Muscle layer of colon (tissue), 2 donors: Measurements from ENCODE around the gene ZNF280D.

Experiments used
- H3K27ac ChIP-seq: one replicate; pipeline ENCODE4 v1.7.0; 2013; ENCODE audit warnings: low read depth, mild to moderate bottlenecking, low read length, moderate library complexity
- H3K27me3 ChIP-seq, 2 donors: one replicate each; pipeline ENCODE4 v1.7.0; 2013; ENCODE audit warnings: low read length in 2 of 2, mild to moderate bottlenecking in 2 of 2; ENCODE audit not compliant: insufficient read depth in 2 of 2, control insufficient read depth in 1 of 2
- H3K36me3 ChIP-seq: one replicate; pipeline ENCODE4 v1.7.0; 2013; ENCODE audit warnings: mild to moderate bottlenecking, low read length; ENCODE audit not compliant: insufficient read depth
- H3K4me1 ChIP-seq: one replicate; pipeline ENCODE4 v1.7.0; 2013; ENCODE audit warnings: mild to moderate bottlenecking, low read length; ENCODE audit not compliant: insufficient read depth
- H3K4me3 ChIP-seq, 2 donors: one replicate each; pipeline ENCODE4 v1.7.0; 2013; ENCODE audit warnings: low read length in 2 of 2, low read depth in 1 of 2, mild to moderate bottlenecking in 1 of 2, moderate library complexity in 1 of 2
- H3K9ac ChIP-seq: one replicate; pipeline ENCODE4 v1.7.0; 2013; ENCODE audit warnings: low read length
- H3K9me3 ChIP-seq: one replicate; pipeline ENCODE4 v1.7.0; 2013; ENCODE audit warnings: mild to moderate bottlenecking, low read length
- donor health status: abdominal sarcoma.
- donor health status: Adenocarcinoma of cecum.

The ZNF280D gene

DNA sequence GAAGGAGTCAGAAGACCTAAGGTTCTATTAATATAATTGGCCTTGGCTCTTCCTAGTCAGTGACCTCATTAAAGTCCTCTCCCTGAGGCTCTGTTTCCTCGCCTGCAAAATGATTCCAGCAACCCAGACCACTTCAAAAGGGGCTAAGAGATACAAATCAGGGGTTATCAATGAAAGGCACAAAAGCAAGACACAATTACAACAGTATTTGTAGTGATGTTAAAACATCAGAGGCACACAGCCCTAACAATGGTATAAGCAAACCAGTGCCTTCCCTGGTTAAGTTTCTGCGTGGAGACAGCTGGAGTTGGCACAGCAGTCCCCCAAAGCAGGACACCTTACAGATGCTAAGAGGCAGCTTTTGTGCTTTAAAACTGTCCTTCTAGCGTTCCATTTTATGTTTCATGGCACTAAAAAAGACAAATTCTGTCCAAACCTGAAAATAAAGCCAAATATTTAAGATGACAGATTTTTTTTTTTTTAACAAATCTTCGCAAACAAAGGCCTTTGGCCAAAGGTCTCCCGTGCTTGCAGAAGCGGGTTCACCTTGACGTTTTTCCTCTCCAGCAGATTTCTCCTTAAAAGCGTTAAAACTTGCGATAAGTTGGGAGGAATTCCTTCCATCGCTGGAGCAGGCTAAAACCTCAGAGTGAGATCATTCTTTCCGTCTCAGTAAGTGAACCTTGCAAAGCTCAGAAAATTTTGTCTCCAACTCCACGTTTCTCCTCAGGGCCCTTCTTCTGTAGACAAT, 999 bp downstream of the ZNF280D start:
- Histone ChIP-seq H3K27ac (peak overlapping the region; percentile 88), H3K27me3 (no peaks in the 10 kb centered on the region), H3K4me1 (peaks cover 45% of the 10 kb centered on the region), H3K36me3 (no peaks in the 10 kb centered on the region), H3K9me3 (no peaks in the 10 kb centered on the region), H3K4me3 (peak overlapping the region; percentile 66 to 79), H3K9ac (peak overlapping the region; percentile 78)

- peak overlapping the region; percentile 78 for H3K9ac ChIP-seq
- peak overlapping the region in 1 of 2 donors; percentile 79 for H3K4me3 ChIP-seq
- no peaks in the 10 kb centered on the region for H3K36me3 ChIP-seq
- no peaks in the 10 kb centered on the region for H3K9me3 ChIP-seq
- H3K27me3 ChIP-seq, result no peaks in the 10 kb centered on the region
- H3K27ac ChIP-seq, result peak overlapping the region; percentile 88
- H3K4me1 ChIP-seq, result peaks cover 38% of the 10 kb centered on the region
These were observed 1.8 kb downstream of the ZNF280D start for GRCh38 chr15:56731548-56731947.

DNA sequence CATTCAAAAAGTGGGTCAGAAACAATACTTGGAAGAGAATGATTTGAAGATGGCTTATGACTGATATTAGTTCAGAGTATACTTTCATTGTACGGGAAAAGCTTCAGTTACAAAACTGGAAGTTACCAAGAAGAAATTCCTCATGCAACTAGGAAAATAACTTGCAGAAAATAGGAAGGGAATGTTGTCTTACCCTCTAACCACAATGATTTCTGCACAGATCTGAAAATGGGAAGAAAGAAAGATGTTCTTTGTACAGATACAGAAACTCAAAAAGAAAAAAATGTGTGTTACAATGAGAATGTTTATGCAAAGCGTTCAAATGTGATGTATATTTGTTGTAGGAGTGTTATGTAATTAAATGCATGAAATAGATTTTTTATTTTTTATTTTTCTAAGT, 3.7 kb downstream of the ZNF280D start:
- Histone ChIP-seq H3K27ac (no peak overlapping the region), H3K4me1 (peaks cover 44% of the 10 kb centered on the region), H3K9ac (no peak overlapping the region), H3K36me3 (no peaks in the 10 kb centered on the region), H3K27me3 (no peaks in the 10 kb centered on the region), H3K9me3 (no peaks in the 10 kb centered on the region), H3K4me3 (no peak overlapping the region)

- Histone ChIP-seq H3K27me3 (no peaks in the 10 kb centered on the region), H3K36me3 (no peaks in the 10 kb centered on the region), H3K4me1 (peaks cover 37% of the 10 kb centered on the region), H3K4me3 (no peak overlapping the region), H3K9ac (no peak overlapping the region), H3K9me3 (no peaks in the 10 kb centered on the region), H3K27ac (no peak overlapping the region)
These were observed 7.9 kb downstream of the ZNF280D start for GRCh38 chr15:56725386-56725785.

- H3K27me3 ChIP-seq, result no peaks in the 10 kb centered on the region
- no peak overlapping the region for H3K9ac ChIP-seq
- no peaks in the 10 kb centered on the region for H3K36me3 ChIP-seq
- H3K27ac ChIP-seq, result no peak overlapping the region
- no peaks in the 10 kb centered on the region for H3K9me3 ChIP-seq
- H3K4me1 ChIP-seq, result peaks cover 27% of the 10 kb centered on the region
- no peak overlapping the region for H3K4me3 ChIP-seq
These were observed 9.1 kb downstream of the ZNF280D start for GRCh38 chr15:56724232-56724631.

DNA sequence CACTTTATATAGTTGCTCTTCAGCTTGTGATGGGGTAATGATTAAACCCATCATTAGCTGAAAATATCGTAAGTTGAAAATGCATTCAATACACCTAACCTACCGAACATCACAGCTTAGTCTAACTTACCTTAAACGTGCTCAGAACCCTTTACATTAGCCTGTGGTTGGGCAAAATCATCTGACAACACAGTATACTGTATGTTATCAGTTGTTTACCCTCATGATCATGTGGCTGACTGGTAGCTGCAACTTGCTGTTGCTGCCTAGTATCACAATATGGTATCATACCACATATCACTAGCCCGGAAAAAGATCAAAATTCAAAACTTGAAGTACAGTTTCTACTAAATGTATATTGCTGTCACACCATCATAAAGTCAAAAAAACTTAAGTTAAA, 9.5 kb downstream of the ZNF280D start:
- H3K9ac ChIP-seq, result no peak overlapping the region
- H3K27me3 ChIP-seq, result no peaks in the 10 kb centered on the region
- no peak overlapping the region for H3K4me3 ChIP-seq
- H3K27ac ChIP-seq, result no peak overlapping the region
- H3K36me3 ChIP-seq, result no peaks in the 10 kb centered on the region
- no peaks in the 10 kb centered on the region for H3K9me3 ChIP-seq
- H3K4me1 ChIP-seq, result peaks cover 25% of the 10 kb centered on the region

DNA sequence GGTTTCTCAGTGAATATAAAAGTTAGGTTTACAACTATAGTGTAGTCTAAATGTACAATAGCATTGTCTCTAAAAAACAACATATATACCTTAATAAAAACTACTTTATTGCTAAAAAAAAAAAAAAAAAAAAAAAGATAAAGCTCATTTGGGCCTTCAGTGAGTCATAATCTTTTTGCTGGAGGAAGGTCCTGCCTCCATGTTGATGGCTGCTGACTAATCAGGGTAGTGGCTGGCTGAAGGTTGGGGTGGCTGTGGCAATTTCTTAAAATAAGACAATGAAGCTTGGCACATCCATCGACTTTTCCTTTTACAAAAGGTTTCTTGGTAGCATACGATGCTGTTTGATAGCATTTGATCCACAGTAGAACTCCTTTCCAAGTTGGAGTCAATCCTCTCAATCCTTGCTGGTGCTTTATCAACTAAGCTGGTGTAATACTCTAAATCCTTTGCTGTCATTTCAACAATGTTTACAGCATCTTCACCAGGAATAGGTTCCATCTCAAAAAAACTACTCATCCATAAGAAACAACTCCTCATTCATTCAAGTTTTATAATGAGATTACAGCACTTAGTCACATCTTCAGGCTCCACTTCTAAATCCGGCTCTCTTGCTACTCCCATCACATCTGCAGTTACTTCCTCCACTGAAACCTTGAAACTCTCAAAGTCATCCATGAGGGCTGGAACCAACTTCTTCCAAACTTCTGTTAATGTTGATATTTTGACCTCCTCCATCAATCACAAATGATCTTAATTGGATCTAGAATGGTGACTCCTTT, 13.3 kb downstream of the ZNF280D start:
- Histone ChIP-seq H3K36me3 (no peaks in the 10 kb centered on the region), H3K9ac (no peak overlapping the region), H3K4me3 (no peak overlapping the region), H3K27me3 (no peaks in the 10 kb centered on the region), H3K9me3 (no peaks in the 10 kb centered on the region), H3K4me1 (peaks cover 20% of the 10 kb centered on the region), H3K27ac (no peak overlapping the region)

DNA sequence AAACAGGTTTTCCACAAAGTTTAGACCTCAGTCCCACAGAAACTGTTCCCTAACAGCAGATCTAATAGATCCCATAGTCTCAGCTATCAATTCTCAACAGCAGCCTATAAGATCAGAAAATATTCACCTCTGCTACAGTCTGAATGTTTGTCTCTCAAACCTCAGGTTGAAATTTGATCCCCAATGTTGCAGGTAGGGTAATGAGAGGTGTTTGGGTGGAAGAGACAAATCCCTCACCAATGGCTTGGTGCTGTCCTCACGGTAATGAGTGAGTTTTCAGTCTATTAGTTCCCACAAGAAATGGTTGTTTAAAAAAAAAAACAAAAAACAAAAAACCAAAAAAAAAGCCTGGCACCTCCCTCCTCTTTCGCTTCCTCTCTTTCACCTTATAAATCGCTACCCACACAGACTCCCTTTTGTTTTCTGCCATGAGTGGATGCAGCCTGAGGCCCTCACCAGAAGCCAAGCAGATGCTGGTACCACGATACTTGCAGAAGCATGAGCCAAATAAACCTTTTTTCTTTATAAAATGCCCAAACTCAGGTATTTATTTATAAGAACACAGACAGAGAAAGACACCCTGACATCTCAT, 14.2 kb downstream of the ZNF280D start:
- peaks cover 17% of the 10 kb centered on the region for H3K4me1 ChIP-seq

GRCh38 chr15:56718560-56718959, 14.7 kb downstream of the ZNF280D start:
- H3K9ac ChIP-seq, result no peak overlapping the region
- H3K27me3 ChIP-seq, result no peaks in the 10 kb centered on the region
- H3K36me3 ChIP-seq, result no peaks in the 10 kb centered on the region
- no peak overlapping the region for H3K4me3 ChIP-seq
- H3K27ac ChIP-seq, result no peak overlapping the region
- H3K4me1 ChIP-seq, result peaks cover 11% of the 10 kb centered on the region
- H3K9me3 ChIP-seq, result no peaks in the 10 kb centered on the region

More for the DNA sequence above, 14.2 kb downstream of the ZNF280D start:
- Histone ChIP-seq H3K36me3 (no peaks in the 10 kb centered on the region), H3K4me3 (no peak overlapping the region), H3K9ac (no peak overlapping the region), H3K9me3 (no peaks in the 10 kb centered on the region), H3K27ac (no peak overlapping the region), H3K27me3 (no peaks in the 10 kb centered on the region)

- Histone ChIP-seq H3K4me3 (no peak overlapping the region), H3K27ac (no peak overlapping the region), H3K27me3 (no peaks in the 10 kb centered on the region), H3K9ac (no peak overlapping the region), H3K36me3 (no peaks in the 10 kb centered on the region), H3K4me1 (peaks cover 10% of the 10 kb centered on the region), H3K9me3 (no peaks in the 10 kb centered on the region)
These were observed 17.0 kb downstream of the ZNF280D start for GRCh38 chr15:56716334-56716733.

- Histone ChIP-seq H3K4me3 (no peak overlapping the region), H3K9me3 (no peaks in the 10 kb centered on the region), H3K9ac (no peak overlapping the region), H3K4me1 (peaks cover 10% of the 10 kb centered on the region), H3K27me3 (no peaks in the 10 kb centered on the region), H3K36me3 (no peaks in the 10 kb centered on the region), H3K27ac (no peak overlapping the region)
These were observed 18.1 kb downstream of the ZNF280D start for GRCh38 chr15:56715220-56715619.
